LNCAP (cell line): ENCODE measurements around the gene HEMK1.

Experiments
- CTCF ChIP-seq: fragments of 450-650 bp; IDR thresholded peaks from 2 replicates; pipeline ENCODE4 v1.5.1; 2017; ENCODE audit warnings: mild to moderate bottlenecking

HEMK1 gene

DNA sequence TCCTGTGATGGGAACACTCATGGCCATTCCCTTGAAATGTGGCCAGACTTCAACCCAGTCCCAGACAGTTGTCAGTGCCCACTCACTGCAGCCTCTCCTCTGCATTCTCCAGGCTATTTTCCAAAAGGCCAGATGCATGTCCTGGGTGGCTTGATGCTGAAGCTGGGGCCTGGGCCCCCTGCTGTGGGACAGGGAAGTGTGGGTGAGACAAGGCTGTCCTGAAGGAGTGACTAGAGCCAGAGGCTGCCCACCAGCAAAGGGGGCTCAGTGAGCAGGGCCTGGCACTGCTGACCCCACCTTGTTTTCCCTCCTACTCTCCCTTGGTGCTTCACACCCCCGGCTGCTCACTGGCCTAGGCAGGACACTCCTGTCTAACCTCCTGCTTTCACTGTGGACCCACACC lies 30.4 kb downstream of the HEMK1 start:
- no peak for TF ChIP-seq CTCF

DNA sequence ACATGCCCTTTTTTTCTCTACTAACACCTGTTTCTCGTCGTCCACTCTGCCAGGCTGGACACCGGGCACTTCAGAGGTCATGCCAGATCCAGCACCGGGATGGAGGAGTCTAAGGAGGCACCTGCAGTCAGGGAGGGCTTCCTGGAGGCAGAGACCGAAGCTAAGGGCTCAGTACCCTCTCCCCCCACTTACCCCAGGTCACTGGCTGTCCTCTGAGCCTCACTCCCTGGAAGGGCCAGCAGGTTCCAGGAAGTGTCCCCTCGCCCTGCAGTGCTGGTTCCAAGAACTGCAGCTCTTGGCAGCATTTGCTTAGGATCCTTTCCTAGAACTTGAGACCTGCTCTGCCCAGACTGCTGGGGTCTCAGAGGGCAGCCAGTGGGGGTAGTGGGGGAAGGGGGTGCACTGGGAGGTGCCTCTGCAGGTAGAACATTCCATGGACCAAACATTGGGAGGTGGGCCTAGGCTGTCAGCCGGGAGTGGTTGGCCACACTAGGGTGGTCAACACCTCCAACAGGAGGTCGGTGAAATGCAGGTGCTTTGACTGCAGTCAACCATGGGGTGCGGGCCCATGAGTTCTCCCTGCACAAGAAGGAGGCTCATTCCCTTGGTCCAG lies 30.9 kb downstream of the HEMK1 start:
- TF ChIP-seq CTCF: no peak

DNA sequence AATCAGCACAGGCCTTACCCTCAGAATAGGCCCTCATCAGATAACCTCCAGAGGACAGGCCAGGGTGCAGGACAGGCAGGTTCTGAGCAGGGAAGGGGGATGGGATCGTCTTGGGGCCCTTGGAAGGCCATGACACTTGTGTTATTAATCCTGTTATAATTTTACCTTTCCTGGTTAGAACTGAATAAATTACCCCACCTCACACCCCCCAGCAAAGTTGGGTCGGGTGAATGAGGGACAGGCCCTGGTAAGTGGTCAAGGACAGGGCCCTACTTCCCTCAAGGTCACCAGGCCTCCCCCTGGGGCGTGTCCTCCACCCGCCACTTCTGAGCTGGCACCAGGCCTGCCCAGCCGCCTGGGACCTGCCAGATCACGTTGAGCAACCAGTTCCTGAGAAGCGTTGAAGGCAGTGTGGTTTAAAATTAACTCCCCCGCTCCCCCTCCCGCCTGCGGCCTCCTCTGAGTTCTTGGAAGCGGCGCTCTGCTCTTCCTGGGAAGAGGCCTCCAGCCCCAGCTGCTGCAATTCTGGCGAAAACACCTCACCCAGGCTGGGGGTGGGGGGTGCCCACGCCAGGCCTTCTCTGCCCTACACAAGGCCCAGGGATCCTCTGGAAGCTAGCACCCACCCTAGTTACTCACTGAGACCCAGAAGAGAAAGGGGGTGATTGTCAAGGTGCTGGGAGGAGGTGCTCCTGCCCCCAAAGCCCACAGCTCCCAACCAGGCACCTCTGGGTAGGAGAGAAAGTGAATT lies 31.7 kb downstream of the HEMK1 start:
- no peak for TF ChIP-seq CTCF

DNA sequence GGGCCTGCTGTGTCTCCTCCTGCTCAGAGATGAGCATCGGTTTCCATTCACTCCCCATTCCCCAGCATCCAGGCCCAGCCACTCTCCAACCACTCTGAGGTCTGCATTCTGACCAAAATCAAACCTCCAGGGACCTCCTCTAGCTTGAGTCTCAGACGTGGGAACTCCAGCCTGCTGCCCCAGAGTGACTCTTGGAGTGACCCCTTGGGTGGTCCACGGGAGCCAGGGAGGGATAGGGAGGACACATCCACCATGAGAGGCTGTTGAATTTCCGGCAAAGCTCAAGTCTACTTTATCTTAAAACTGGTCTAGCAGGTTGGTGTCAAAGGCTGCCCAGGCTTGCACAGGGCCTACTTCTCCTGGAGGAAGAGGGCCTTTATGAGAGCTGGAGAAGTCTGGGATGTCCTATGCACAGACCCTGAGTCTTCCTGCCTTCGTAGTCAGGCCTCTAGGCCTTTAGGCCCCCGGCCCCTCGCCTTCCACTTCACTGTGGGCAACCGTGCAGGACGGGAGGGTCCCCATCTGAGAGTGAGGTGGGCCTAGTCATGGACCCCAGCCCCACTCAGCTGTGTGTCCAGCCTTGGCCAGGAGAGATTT lies 33.4 kb downstream of the HEMK1 start:
- no peak for TF ChIP-seq CTCF

DNA sequence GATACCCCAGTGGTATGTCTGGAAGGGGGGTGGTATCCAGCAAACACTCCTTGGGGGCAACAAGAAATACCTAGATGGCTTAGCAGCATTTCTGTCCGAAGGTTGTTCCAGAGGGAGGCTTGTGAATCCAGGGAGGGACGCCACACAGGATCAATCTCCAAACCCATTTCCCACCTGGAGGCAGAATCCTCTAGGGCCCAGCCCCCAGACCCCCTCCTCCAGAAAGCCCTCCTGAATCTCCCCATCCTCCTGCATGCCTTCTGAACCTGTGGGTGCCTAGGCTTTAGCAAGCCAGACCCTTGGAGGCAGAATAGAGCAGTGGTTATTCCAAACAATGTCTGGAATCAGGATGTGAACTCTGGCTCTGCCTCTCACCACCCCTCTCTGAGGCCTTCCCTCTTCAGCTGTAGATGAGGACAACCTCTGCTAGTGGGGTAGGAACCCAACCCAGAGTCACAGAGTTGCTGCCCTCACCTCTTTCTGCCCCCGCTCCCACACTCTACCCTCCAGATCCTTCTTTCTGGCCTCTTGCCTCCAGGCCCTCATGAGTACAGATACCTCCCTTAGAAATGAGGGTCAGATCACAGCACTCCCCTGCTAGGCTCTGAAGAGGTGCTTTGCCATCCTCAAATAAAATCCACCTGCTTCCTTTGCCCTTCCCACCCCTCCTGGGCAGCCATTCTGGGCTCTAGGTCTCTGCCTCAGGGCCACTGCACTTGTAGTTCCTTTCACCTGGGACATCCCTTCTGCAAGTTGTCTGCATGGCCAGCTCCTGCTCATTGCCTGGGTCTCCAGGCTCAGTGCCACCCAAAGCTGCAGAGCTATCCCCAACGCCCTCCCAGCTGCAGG lies 34.2 kb downstream of the HEMK1 start:
- no peak for TF ChIP-seq CTCF

DNA sequence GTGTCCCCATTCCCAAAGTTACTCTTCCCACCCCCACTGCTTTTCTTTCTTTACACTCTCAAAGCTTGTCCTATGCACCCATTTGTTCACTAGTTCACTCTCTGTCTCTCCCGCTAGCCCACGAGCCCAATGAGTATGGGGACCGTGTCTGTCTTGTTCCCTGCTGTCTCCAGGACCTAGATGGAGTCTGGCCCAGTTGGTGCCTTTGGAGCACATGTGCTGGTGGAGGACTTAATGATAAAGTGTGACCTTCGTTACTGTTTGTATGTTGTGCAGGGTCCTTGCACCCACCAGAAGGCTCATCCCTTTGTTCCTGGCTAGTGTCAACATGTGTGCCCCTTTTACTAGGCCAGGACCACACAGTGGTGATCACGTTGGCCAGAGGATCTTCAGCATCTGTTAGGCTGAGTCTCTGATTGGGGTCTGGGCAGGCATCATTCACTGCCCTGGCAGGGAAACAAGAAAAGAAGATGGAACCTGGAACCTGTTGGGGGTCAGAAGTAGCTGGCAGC lies 34.8 kb downstream of the HEMK1 start:
- no peak for TF ChIP-seq CTCF
